ENCODE measurements around the gene CD55.

CD55 gene

DNA sequence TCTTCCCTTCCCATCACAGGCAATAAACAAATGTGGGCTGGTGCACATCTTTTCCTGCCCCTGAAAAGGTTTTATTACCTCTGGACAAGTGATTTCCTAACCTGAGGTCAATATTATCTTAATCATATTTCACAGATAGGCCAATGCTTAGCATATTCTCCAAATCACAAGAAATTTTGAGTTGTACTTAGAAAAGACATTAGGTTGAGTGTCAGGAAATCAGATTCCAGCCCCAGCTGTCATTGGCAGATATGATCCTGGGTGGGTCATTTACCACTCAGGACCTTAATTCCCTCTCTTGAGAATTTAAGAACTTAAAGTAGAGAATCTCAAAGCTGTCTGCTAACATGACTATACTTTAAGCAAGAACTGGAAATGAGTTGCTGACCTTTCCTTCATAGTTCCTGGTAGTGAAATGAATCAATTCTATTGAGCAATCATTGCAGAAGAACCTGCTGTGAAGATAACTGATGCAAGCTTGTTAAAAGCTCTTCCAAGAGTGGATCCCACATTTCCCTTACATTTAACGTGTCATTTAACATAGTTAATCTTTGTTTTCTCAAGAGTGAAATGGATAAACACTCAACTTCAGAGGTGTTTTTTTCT, 86.3 kb downstream of the CD55 start:
- DNase-seq (ENCODE audit: low spot score), result no peak

More for the DNA sequence above, 86.3 kb downstream of the CD55 start:
- TF ChIP-seq, protein P1, sequence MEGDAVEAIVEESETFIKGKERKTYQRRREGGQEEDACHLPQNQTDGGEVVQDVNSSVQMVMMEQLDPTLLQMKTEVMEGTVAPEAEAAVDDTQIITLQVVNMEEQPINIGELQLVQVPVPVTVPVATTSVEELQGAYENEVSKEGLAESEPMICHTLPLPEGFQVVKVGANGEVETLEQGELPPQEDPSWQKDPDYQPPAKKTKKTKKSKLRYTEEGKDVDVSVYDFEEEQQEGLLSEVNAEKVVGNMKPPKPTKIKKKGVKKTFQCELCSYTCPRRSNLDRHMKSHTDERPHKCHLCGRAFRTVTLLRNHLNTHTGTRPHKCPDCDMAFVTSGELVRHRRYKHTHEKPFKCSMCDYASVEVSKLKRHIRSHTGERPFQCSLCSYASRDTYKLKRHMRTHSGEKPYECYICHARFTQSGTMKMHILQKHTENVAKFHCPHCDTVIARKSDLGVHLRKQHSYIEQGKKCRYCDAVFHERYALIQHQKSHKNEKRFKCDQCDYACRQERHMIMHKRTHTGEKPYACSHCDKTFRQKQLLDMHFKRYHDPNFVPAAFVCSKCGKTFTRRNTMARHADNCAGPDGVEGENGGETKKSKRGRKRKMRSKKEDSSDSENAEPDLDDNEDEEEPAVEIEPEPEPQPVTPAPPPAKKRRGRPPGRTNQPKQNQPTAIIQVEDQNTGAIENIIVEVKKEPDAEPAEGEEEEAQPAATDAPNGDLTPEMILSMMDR (IDR thresholded peaks at IDR 0.05; ENCODE audit: extremely low read depth, missing control alignments), result no peak
